IMR-90 (cell line): ENCODE measurements around the gene TRIM38. TPM values are rescaled to one million over a fixed set of nuclear protein-coding genes. Genes with fewer than 3 reads are reported as not detected.

Source experiments
- ATAC-seq: fragments of 200-7000 bp; cut with Tn5 transposase; 2 replicates; pipeline ENCODE4 v1.9.1; 2020; ENCODE audit warnings: low read depth, mild to moderate bottlenecking, moderate library complexity
- BruUV-seq: library from RNA; stranded (reverse); fragments of 400-500 nt; replicated peaks from 2 replicates; lab custom pipeline; 2021; lab: Mats Ljungman, UMichigan
- CTCF ChIA-PET: fragments of 300-600 bp; formaldehyde crosslinking; extraction: SDS; loops from one replicate; lab custom pipeline; 2021; ENCODE audit warnings: antibody characterized with exemption; lab: Yijun Ruan, JAX
- POLR2A ChIA-PET: fragments of 300-600 bp; sonication (Branson Sonifier 250); formaldehyde crosslinking; loops from one replicate; lab custom pipeline; 2022; ENCODE audit warnings: antibody characterized with exemption; ENCODE audit not compliant: unreplicated experiment; lab: Charles Lee
- DNase-seq: peaks from one replicate; pipeline ENCODE4 v3.0.0; 2013
- H2AFZ ChIP-seq: replicated peaks from 2 replicates; pipeline ENCODE3; 2013; ENCODE audit warnings: low read length, mild to moderate bottlenecking; ENCODE audit not compliant: poor library complexity
- H2AK5ac ChIP-seq: 2 replicates; pipeline ENCODE4 v1.6.1; 2013; ENCODE audit warnings: low read depth, low read length, inconsistent platforms
- H2AK9ac ChIP-seq: replicated peaks from 2 replicates; pipeline ENCODE3; 2013; ENCODE audit warnings: mild to moderate bottlenecking, low read depth, low read length, moderate library complexity; ENCODE audit not compliant: poor library complexity
- H2BK120ac ChIP-seq: 2 replicates; pipeline ENCODE4 v1.6.1; 2013; ENCODE audit warnings: low read depth, low read length, inconsistent platforms
- H2BK15ac ChIP-seq: 3 replicates; pipeline ENCODE4 v1.6.1; 2013; ENCODE audit warnings: low read depth, low read length, inconsistent platforms
- H2BK20ac ChIP-seq: 2 replicates; pipeline ENCODE4 v1.6.1; 2013; ENCODE audit warnings: low read depth, mild to moderate bottlenecking, inconsistent platforms, low read length, moderate library complexity
- H2BK5ac ChIP-seq: 2 replicates; pipeline ENCODE4 v1.6.1; 2013; ENCODE audit warnings: mild to moderate bottlenecking, low read depth, low read length, inconsistent platforms; ENCODE audit not compliant: poor library complexity, severe bottlenecking
- H3K14ac ChIP-seq: replicated peaks from 2 replicates; pipeline ENCODE4 v1.6.1; 2013; ENCODE audit warnings: low read depth, low read length, inconsistent platforms
- H3K18ac ChIP-seq: 2 replicates; pipeline ENCODE4 v1.6.1; 2013; ENCODE audit warnings: low read depth, low read length, control low read depth
- H3K23ac ChIP-seq: 2 replicates; pipeline ENCODE4 v1.6.1; 2013; ENCODE audit warnings: low read depth, low read length, inconsistent platforms
- H3K27ac ChIP-seq: 2 replicates; pipeline ENCODE4 v1.5.1; 2013; ENCODE audit warnings: mild to moderate bottlenecking, control low read depth, low read length; ENCODE audit not compliant: insufficient read depth
- H3K27me3 ChIP-seq: 2 replicates; pipeline ENCODE4 v1.6.1; 2013; ENCODE audit warnings: low read length; ENCODE audit not compliant: control insufficient read depth, insufficient read depth
- H3K36me3 ChIP-seq: 2 replicates; pipeline ENCODE4 v1.6.1; 2013; ENCODE audit warnings: low read length, mixed read lengths; ENCODE audit not compliant: control insufficient read depth, insufficient read depth
- H3K4ac ChIP-seq: 2 replicates; pipeline ENCODE4 v1.6.1; 2013; ENCODE audit warnings: low read depth, low read length, inconsistent platforms
- H3K4me1 ChIP-seq: 2 replicates; pipeline ENCODE4 v1.6.1; 2013; ENCODE audit warnings: low read length, mixed read lengths; ENCODE audit not compliant: control insufficient read depth, insufficient read depth
- H3K4me2 ChIP-seq: 2 replicates; pipeline ENCODE4 v1.6.1; 2013; ENCODE audit warnings: low read depth, mild to moderate bottlenecking, control low read depth, low read length, moderate library complexity
- H3K4me3 ChIP-seq: 2 replicates; pipeline ENCODE4 v1.5.1; 2013; ENCODE audit warnings: low read depth, mild to moderate bottlenecking, control low read depth, low read length, moderate library complexity; ENCODE audit not compliant: insufficient read depth
- H3K56ac ChIP-seq: 2 replicates; pipeline ENCODE4 v1.6.1; 2013; ENCODE audit warnings: low read length, inconsistent platforms; ENCODE audit not compliant: insufficient read depth; ENCODE audit errors: extremely low read depth
- H3K79me1 ChIP-seq, 2 experiments: 2 replicates each; pipeline ENCODE4 v1.6.1; 2013; ENCODE audit warnings: low read length in 2 of 2, inconsistent platforms in 1 of 2, low read depth in 1 of 2
- H3K9ac ChIP-seq: 2 replicates; pipeline ENCODE4 v1.6.1; 2013; ENCODE audit warnings: low read depth, low read length, control low read depth
- H3K9me1 ChIP-seq: 2 replicates; pipeline ENCODE4 v1.6.1; 2013; ENCODE audit warnings: low read length, inconsistent platforms; ENCODE audit not compliant: insufficient read depth
- H3K9me3 ChIP-seq: 2 replicates; pipeline ENCODE4 v1.6.1; 2013; ENCODE audit warnings: low read length; ENCODE audit not compliant: control insufficient read depth, insufficient read depth
- H4K20me1 ChIP-seq: 2 replicates; pipeline ENCODE4 v1.6.1; 2013; ENCODE audit warnings: low read length, inconsistent platforms; ENCODE audit not compliant: insufficient read depth
- H4K5ac ChIP-seq: 2 replicates; pipeline ENCODE4 v1.6.1; 2013; ENCODE audit warnings: mild to moderate bottlenecking, low read depth, low read length, control low read depth
- H4K8ac ChIP-seq, 2 experiments: 2 replicates each; pipeline ENCODE4 v1.6.1; 2013; ENCODE audit warnings: low read depth in 2 of 2, low read length in 2 of 2, control low read depth in 1 of 2, inconsistent platforms in 1 of 2
- H4K91ac ChIP-seq: 2 replicates; pipeline ENCODE4 v1.6.1; 2013; ENCODE audit warnings: low read depth, low read length, inconsistent platforms; ENCODE audit not compliant: insufficient read depth
- BHLHE40 ChIP-seq: fragments of 150-350 bp; IDR thresholded peaks from 2 replicates; pipeline ENCODE4 v1.6.1; 2016; ENCODE audit warnings: mild to moderate bottlenecking, low read depth, low read length
- CEBPB ChIP-seq: IDR thresholded peaks from 2 replicates; pipeline ENCODE4 v1.6.1; 2012; ENCODE audit warnings: low read depth, low read length, improper control_type of control experiment
- CTCF ChIP-seq: conservative IDR thresholded peaks from 2 replicates; pipeline ENCODE4 v1.5.1; 2012; ENCODE audit warnings: mild to moderate bottlenecking, low read depth, low read length, improper control_type of control experiment
- ELK1 ChIP-seq: fragments of 150-350 bp; IDR thresholded peaks from 2 replicates; pipeline ENCODE4 v1.6.1; 2016; ENCODE audit warnings: low read depth, mild to moderate bottlenecking, low read length, moderate library complexity, borderline replicate concordance
- RAD21 ChIP-seq: IDR thresholded peaks from 2 replicates; pipeline ENCODE4 v1.6.1; 2012; ENCODE audit warnings: low read length, improper control_type of control experiment
- RFX5 ChIP-seq: IDR thresholded peaks from 2 replicates; pipeline ENCODE4 v1.8.0; 2012; ENCODE audit warnings: low read depth, mild to moderate bottlenecking, low read length, moderate library complexity
- SMC3 ChIP-seq: fragments of 150-350 bp; IDR thresholded peaks from 2 replicates; pipeline ENCODE4 v1.6.1; 2016; ENCODE audit warnings: low read depth, mild to moderate bottlenecking, antibody characterized with exemption, low read length, moderate library complexity
- WGBS, 2 experiments: methylation state at CpG; one replicate each; pipeline versions ENCODE4 v1.1.5 to v1.1.7; 2013; ENCODE audit warnings: missing lambda C conversion rate in 2 of 2; ENCODE audit not compliant: insufficient read length in 1 of 2; ENCODE audit errors: extremely low coverage in 2 of 2; 5-methylcytosine and 5-hydroxymethylcytosine counted together
- dilution Hi-C: fragments of 300-500 bp; cut with HindIII; formaldehyde crosslinking; loops from one replicate; pipeline ENCODE4 v1.14.3; 2018; ENCODE audit warnings: low sequenced_read_pairs; ENCODE audit not compliant: unreplicated experiment
- in situ Hi-C: fragments of 300-500 bp; cut with MboI; formaldehyde crosslinking; loops from 3 replicates; pipeline ENCODE4 v1.14.3; 2019; ENCODE audit warnings: low sequenced_read_pairs, inconsistent platforms, mixed read lengths
- intact Hi-C: fragments of 100-400 bp; cut with micrococcal nuclease; formaldehyde crosslinking; loops from 2 replicates; pipeline ENCODE4 v1.10.0; 2022
- polyA plus RNA-seq, 3 experiments: library from polyadenylated mRNA; depleted of rRNA; stranded (reverse); fragments of >200 nt; gene quantifications; 2 replicates each; pipeline ENCODE4 v1.2.3, GENCODE V29; 2012; ENCODE audit warnings: low replicate concordance in 1 of 3
- total RNA-seq: library from RNA; depleted of rRNA; stranded (reverse); fragments of >200 nt; gene quantifications from 2 replicates; pipeline ENCODE4 v1.2.3, GENCODE V29; 2012

Gene TRIM38
- total and polyA plus RNA-seq, 2 of the 4 experiments (the other 2 are of a cell fraction) = 4.1 to 6.3 TPM

- Histone ChIP-seq H3K14ac (no peak overlapping the region), H3K56ac (no peak overlapping the region), H3K4me3 (no peak overlapping the region), H3K23ac (no peak overlapping the region), H4K8ac (no peak overlapping the region), H3K4me1 (0 out of 2 replicates have a peak, but pooled peaks cover 1% of the 10 kb centered on the region), H3K9ac (no peak overlapping the region), H3K4me2 (no peak overlapping the region), H3K9me1 (no peaks in the 10 kb centered on the region), H3K79me1 (no peaks in the 10 kb centered on the region; a peak in 1 of 4 replicates), H2AFZ (no peak overlapping the region), H3K9me3 (no peaks in the 10 kb centered on the region), H4K20me1 (no peaks in the 10 kb centered on the region), H2AK5ac (no peak overlapping the region), H2BK20ac (no peak overlapping the region), H2BK5ac (no peak overlapping the region), H2AK9ac (no peak overlapping the region), H4K5ac (no peak overlapping the region), H3K4ac (no peak overlapping the region), H4K91ac (no peak overlapping the region), H2BK15ac (no peak overlapping the region), H3K18ac (no peak overlapping the region), H2BK120ac (no peak overlapping the region), H3K27me3 (no peaks in the 10 kb centered on the region), H3K27ac (no peak overlapping the region), H3K36me3 (0 out of 2 replicates have a peak, but pooled peaks cover 3% of the 10 kb centered on the region)
- WGBS, 2 experiments = 0% methylated on average over 3 of the region's 3 CpGs; no CpG with 5 or more reads in 1 of the 2 experiments
- ATAC-seq (peak; percentile 84), DNase-seq (peak; percentile 56)
- ChIA-PET POLR2A (no interaction called here), CTCF (interaction anchor here (0.6 to 4.6 kb wide), 8 partner anchors 9 to 1498 kb away, joined by 3 to 34 read pairs (median 4); a partner anchor contains a TSS)
- no peak for TF ChIP-seq RFX5
- TF ChIP-seq RAD21 = peak; percentile 79
- TF ChIP-seq BHLHE40 = no peak
- TF ChIP-seq CEBPB = peak; percentile 61
- TF ChIP-seq ELK1 = no peak
- peak; percentile 78 for TF ChIP-seq CTCF
- TF ChIP-seq SMC3 = peak; percentile 71
- dilution Hi-C loops (no loop called here), in situ Hi-C loops (no loop called here), intact Hi-C loops (loop anchor here (1.0 to 2.0 kb wide), 2 partner anchors 214 to 283 kb away; no protein-coding TSS in a partner anchor)
- no TSS peak for BruUV-seq
These were observed 40.6 kb downstream of the TRIM38 start for GRCh38 chr6:26003102-26003694.
